Esophagus muscularis mucosa (tissue), 4 donors: ENCODE results near the gene PRDM16.

Experiments
- CTCF ChIP-seq, 3 experiments: fragments of 200-600 bp in 2 of 3; fragments of 450-650 bp in 1 of 3; sonication (generic) in 2 of 3; IDR thresholded peaks; one replicate each; pipeline ENCODE4 v1.5.1; 2017 to 2019; ENCODE audit warnings: antibody characterized with exemption in 3 of 3, mild to moderate bottlenecking in 2 of 3, moderate library complexity in 1 of 3
- EP300 ChIP-seq: sonication (generic); formaldehyde crosslinking; IDR thresholded peaks from one replicate; pipeline ENCODE4 v1.6.1; 2017; ENCODE audit warnings: antibody characterized with exemption
- POLR2A ChIP-seq: fragments of 450-650 bp; IDR thresholded peaks from one replicate; pipeline ENCODE4 v1.6.1; 2017; ENCODE audit warnings: antibody characterized with exemption, moderate library complexity, mild to moderate bottlenecking, low read depth
- POLR2AphosphoS5 ChIP-seq, 2 donors: sonication (generic); formaldehyde crosslinking; IDR thresholded peaks; one replicate each; pipeline ENCODE4 v1.6.1; 2017; ENCODE audit warnings: antibody characterized with exemption in 2 of 2

- TF ChIP-seq CTCF (IDR thresholded peaks at IDR 0.05) (no peak), POLR2AphosphoS5 (IDR thresholded peaks at IDR 0.05) (no peak), POLR2A (no peak), EP300 (no peak)
These were observed 241.9 kb downstream of the PRDM16 start for GRCh38 chr1:3310718-3311400.
